Brain pericyte (primary cell): Measurements from ENCODE around the gene PYY.
"Not testable (repeated sequence)": the region's sequence is repeated elsewhere in the genome, so short reads cannot be mapped to it uniquely, and the experiment has no call there.

Experiments used
- DNase-seq: peaks from one replicate; pipeline ENCODE4 v3.0.0-alpha.2; 2012; ENCODE audit warnings: low read depth, low spot score

PYY gene

GRCh38 chr17:43978078-43978477, 24.3 kb upstream of the PYY start:
- no peak for DNase-seq

DNA sequence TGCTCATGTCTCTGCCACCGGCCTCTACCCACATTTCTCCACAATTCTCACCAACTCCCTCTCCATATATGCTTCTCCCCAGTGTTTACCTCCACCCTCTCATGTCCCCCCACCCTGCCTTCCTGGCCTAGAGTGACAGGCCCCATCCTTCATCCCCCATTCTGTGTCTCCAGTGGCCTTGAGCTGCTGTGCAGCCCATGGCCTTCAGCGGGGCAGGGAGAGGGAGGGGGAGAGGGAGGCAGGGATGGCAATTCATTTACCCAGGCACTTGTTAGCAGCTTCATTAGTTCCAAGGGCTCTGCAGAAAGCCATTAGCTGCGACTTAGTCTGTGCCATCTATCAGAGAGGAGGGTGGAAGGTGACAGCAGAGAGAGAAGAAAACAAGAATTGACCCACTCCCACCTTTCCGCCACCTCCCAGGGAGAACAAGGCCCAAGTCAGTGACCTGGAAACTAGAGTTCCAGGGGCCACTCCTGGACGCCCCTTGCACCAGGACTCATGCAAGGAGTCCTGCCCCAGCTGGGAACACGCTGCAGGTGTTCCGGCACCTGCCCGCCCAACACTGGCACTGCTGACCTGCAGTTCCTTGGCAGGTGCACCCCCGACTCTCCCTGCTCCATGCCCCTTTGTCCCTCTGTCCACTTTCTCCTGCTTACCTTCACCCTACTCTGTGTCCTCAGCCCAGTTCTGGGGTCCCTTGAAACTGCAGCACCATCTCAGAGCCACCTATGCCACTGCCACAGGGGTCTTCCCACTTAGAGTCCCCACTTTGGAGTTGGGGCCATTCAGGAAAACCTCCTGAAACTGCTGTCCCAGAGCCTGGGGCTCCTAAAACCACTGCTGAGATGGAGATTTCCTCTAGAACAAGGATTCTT, 23.5 kb upstream of the PYY start:
- DNase-seq = no peak

DNA sequence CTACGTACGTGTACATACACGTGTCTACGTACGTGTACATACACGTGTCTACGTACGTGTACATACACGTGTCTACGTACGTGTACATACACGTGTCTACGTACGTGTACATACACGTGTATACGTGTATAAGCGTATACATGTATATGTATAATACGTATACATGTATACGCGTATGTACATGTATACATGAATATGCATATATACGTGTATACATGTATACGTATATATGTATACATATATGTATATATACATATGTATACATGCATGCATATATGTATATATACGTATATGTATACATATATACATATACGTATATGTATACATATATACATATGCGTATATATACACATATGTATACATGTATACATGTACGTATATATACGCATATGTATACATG, 22.2 kb upstream of the PYY start:
- DNase-seq = no peak

DNA sequence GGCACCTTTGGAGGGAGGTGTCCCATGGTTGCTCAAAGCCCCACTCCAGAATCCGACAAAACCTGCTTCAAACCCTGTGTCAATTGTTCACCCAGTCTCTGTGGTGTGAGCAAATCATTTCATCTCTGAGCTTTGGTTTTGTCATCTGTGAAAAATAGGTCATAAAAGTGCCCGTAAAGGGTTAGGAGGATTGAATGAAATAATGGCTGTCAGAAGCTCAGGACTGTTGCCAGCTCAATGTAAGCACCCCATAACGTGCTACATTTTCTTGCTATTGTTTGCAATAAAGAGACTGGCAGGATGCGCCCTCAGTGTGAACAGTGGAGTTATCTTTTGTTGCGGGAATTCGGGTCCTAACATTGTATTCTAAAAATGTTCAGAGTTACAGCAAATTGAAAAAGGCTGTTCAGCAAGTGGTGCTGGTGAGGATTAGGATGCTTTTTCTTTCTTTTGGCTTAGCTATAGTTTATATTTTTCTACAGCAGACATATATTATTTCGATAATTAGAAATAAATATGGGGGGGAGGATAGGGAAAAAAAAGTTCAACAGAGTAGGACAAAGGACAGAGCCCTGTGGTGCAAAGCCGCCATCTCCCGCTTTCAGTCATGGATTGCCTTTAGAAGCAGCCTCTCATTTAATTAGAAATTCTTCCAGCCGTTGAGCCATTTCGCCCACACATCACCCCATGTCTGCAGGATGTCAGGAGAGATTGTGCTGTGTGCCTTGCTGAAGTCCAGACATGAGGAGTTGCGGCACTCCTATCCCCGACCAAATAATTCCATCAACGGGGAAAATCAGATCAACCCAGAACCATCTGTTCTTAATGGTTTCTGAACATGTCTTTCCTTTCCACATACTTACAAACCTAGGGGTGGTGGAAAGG, 20.9 kb upstream of the PYY start:
- no peak for DNase-seq

DNA sequence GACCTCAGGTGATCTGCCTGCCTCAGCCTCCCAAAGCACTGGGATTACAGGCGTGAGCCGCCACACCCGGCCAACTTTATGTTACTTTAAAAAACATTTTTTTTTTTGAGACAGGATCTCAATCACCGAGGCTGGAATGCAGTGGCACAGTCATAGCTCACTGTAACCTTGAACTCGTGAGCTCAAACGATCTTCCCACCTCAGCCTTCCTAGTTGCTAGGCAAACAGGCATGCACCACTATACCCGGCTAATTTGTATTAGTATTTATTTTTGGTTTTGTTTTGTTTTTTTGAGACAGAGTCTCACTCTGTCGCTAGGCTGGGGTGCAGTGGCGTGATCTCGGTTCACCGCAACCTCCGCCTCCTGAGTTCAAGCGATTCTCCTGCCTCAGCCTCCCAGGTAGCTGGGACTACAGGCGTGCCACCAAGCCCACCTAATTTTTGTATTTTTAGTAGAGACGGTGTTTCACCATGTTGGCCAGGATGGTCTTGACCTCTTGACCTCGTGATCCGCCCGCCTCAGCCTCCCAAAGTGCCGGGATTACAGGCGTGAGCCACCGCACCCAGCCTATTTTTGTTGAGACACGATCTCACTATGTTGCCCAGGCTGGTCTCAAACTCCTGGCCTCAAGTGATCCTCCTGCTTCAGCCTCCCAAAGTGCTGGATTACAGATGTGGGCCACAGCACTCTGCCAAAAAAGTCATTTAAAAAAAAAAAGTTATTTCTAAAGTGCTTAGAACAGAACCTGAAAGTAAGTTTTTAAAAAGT, 18.9 kb upstream of the PYY start:
- DNase-seq = not testable (repeated sequence)

DNA sequence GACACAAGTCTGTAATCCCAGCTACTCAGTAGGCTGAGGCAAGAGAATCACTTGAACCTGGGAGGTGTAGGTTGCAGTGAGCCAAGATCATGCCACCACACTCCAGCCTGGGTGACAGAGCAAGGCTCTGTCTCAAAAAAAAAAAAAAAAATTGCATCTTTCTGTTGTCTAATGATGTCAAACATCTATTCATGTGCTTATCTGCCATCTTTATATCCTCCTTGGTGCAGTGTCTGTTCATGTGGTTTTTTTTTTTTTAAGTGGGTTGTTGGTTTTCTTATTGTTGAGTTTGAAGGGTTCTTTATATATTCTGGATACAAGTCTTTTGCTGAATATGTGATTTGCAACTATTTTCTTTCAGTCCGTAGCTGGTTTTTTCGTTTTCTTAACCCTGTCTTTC, 17.7 kb upstream of the PYY start:
- DNase-seq = not testable (repeated sequence)

- no peak for DNase-seq
Observed at GRCh38 chr17:43970366-43970765, 16.6 kb upstream of the PYY start.

- no peak for DNase-seq
Observed at GRCh38 chr17:43967251-43967875, 13.6 kb upstream of the PYY start.

DNA sequence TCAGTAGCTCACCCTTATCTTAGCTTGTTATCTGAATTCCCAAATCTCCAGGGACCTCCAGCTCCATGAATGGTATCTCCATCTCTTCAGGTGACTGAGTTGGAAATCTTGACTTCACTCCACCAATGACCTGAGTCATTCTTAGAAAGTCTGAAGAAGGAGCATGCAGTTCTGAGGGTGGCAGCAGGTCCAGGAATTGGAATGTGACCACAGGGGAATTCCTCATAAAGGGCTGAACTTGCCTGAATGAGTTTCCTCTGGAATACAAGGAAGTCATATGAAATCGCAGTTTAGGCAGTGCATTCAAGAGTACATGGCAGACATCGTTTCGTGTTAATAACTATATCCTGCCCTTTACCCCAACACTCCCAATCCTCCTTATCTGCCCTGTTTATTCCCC, 12.5 kb upstream of the PYY start:
- DNase-seq = no peak

GRCh38 chr17:43962479-43962878, 8.7 kb upstream of the PYY start:
- DNase-seq = no peak

GRCh38 chr17:43961954-43962353, 8.2 kb upstream of the PYY start:
- no peak for DNase-seq

GRCh38 chr17:43961292-43961691, 7.6 kb upstream of the PYY start:
- DNase-seq = not testable (repeated sequence)

GRCh38 chr17:43958748-43959352, 5.1 kb upstream of the PYY start:
- DNase-seq = no peak

DNA sequence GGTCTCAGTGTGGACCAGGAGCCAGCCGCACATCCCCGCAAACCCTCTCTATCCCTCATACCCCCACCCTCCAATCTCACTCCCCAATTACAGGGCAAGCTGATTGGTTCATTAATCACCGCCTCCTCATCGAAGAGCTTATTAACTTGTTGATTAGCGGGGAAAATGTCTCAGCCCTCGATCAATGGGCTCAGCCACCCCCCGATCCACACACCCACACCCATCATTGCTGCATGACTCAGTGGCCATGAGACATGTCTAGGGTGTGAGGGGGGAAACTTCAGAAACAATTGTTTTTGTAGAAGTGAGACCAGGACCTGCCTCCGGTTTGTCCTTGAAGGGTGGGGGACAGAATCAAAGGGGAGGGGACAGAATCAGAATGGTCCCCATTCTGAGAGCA, 2.5 kb upstream of the PYY start:
- DNase-seq = no peak

DNA sequence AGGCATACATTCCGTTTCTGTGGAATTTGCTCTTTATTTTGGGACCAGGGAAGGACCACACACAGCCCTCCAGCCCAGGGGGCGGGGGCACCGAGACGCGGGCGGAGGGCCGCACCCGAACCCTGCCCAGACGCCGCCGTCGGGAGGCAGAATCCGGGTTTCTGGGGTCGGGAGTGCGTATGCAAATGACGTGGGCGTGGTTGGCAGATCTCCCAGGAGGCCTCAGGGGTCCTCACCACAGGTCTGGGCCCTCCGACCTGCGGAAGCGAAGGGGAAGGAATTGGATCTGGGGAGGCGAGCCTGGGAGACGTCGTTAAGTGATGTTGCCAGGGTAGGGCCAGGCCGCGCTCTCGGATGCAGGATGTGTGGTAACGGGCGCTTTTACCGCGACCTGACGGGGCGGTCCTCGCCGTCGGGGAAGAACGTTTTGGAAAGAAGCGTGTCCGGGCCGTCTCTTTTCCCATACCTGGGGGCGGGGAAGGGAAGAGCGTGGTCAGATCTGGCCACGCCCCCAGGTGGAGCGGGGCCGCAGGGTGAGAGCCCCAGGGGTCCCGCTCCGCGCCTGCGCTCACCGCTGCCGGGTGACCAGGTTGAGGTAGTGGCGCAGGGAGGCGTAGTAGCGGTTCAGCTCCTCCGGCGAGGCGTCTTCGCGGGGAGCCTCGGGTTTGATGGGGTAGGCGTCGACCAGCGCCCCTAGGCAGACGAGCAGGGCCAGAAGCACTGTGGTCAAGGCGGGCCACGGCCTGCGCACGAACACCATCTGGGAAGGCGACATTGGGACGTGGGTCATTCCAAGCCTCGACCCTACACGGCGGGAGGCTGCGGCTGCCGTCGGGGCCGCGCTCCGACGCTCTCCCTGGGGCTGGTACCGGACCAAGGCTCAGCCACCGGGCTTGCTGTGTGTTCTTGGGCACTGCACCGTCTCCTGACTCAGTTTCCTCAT, 745 bp downstream of the PYY start:
- DNase-seq = no peak

DNA sequence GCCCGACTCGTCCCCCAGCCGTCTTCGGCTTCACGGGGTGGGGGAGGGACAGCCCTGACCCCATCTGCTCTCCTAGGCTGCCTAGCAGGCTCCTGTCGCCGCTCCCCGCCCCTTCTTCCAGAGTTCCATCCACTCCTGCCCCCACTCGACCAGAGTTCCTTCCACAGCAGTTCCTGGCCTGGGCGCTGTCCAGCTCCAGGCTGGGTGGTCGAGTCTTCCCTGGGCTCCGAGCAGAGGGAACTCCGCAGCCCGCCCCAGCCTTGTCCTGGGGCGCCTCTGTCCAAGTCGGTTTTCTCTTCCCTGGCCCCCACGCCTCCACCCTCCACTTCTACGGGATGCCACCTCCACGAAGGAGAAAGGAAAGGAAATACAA, 1.4 kb downstream of the PYY start:
- DNase-seq = no peak

DNA sequence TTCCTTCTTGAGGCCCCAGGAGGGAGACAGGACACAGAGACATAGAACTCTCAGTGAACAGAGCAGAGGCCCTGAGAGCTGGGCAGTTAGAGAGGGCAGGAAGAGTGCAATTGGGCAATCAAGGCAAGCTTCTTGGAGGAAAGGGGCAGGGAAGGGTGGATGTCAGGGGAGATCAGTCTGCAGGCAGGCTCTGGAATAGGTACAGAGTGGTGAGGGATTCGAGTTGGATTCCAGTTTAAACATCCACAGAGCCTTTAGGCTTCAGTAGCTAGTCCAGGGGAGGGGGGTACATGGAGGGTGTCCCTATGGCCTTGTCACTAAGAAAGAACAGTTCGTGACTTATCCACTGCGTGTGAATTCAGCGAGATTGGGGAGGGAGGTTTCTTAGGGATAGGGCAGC, 2.0 kb downstream of the PYY start:
- no peak for DNase-seq

DNA sequence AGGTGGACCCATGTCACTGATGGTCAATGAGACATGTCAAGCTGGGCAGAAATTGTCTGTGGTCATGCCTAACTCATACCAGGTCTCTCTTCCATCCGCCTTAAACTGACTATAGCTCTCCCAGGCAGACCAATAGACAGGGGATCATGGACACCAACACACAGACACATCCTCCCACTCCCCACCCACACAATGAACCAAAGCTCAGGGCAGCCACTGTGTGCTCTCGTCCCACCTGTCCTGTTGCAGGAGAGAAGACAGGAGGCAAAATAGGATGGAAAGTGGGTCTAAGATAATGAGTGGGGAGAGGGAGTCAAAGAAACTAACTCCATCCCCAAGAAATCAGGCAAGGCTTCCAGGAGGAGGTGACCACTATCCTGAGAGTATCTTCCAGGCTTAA, 3.2 kb downstream of the PYY start:
- no peak for DNase-seq

- DNase-seq = no peak
Observed at GRCh38 chr17:43949781-43950180, 4.0 kb downstream of the PYY start.

GRCh38 chr17:43946781-43947180, 7.0 kb downstream of the PYY start:
- DNase-seq = no peak
